A673 (cell line): ENCODE results near the gene RHBG. TPM values are rescaled to one million over a fixed set of nuclear protein-coding genes. Genes with fewer than 3 reads are reported as not detected.

ENCODE experiments used
- BruUV-seq: library from RNA; stranded (reverse); fragments of 400-500 nt; replicated peaks from 2 replicates; lab custom pipeline; 2021; lab: Mats Ljungman, UMichigan
- CTCF ChIA-PET: fragments of 300-600 bp; sonication (Branson Sonifier 250); formaldehyde crosslinking; loops from one replicate; lab custom pipeline; 2022; ENCODE audit warnings: antibody characterized with exemption; lab: Charles Lee
- POLR2A ChIA-PET: fragments of 300-600 bp; sonication (Branson Sonifier 250); formaldehyde crosslinking; loops from one replicate; lab custom pipeline; 2022; ENCODE audit warnings: antibody characterized with exemption; ENCODE audit not compliant: low non-redundant PET; lab: Charles Lee
- DNase-seq: peaks from one replicate; pipeline ENCODE4 v3.0.0-alpha.2; 2015; ENCODE audit warnings: low spot score
- H3K27ac ChIP-seq: fragments of 200-600 bp; sonication (generic); 2 replicates; pipeline ENCODE4 v1.5.1; 2016; ENCODE audit warnings: mixed run types, low read depth, mild to moderate bottlenecking, mixed read lengths, antibody characterized with exemption, low read length; ENCODE audit not compliant: poor library complexity, severe bottlenecking
- H3K27me3 ChIP-seq: fragments of 200-600 bp; sonication (generic); replicated peaks from 2 replicates; pipeline ENCODE4 v1.6.1; 2017; ENCODE audit warnings: mixed run types, low read depth, mild to moderate bottlenecking, mixed read lengths, antibody characterized with exemption, low read length; ENCODE audit not compliant: insufficient read depth, poor library complexity
- H3K36me3 ChIP-seq: fragments of 200-600 bp; sonication (generic); 2 replicates; pipeline ENCODE4 v1.6.1; 2016; ENCODE audit warnings: mixed run types, mild to moderate bottlenecking, mixed read lengths, antibody characterized with exemption, low read length; ENCODE audit not compliant: insufficient read depth, poor library complexity, severe bottlenecking
- H3K4me1 ChIP-seq: fragments of 200-600 bp; sonication (generic); 2 replicates; pipeline ENCODE4 v1.6.1; 2017; ENCODE audit warnings: mixed run types, mild to moderate bottlenecking, mixed read lengths, antibody characterized with exemption, low read length; ENCODE audit not compliant: insufficient read depth, poor library complexity, severe bottlenecking
- H3K4me3 ChIP-seq: fragments of 200-600 bp; sonication (generic); 2 replicates; pipeline ENCODE4 v1.5.1; 2016; ENCODE audit warnings: low read depth, mixed run types, mild to moderate bottlenecking, mixed read lengths, low read length; ENCODE audit not compliant: poor library complexity, severe bottlenecking
- H3K9me3 ChIP-seq: fragments of 200-600 bp; sonication (generic); 2 replicates; pipeline ENCODE4 v1.6.1; 2016; ENCODE audit warnings: mixed run types, low read depth, mild to moderate bottlenecking, mixed read lengths, antibody characterized with exemption, low read length; ENCODE audit not compliant: poor library complexity, severe bottlenecking
- CTCF ChIP-seq: fragments of 300-800, 200-600 bp; sonication (generic); conservative IDR thresholded peaks from 2 replicates; pipeline ENCODE4 v1.5.1; 2017; ENCODE audit warnings: low read depth, mild to moderate bottlenecking, antibody characterized with exemption, low read length, moderate library complexity, mixed read lengths
- EZH2 ChIP-seq: fragments of 200-600 bp; sonication (generic); IDR thresholded peaks from 2 replicates; pipeline ENCODE4 v1.6.1; 2017; ENCODE audit warnings: borderline replicate concordance, low read depth, mild to moderate bottlenecking, mixed read lengths, antibody characterized with exemption, low read length; ENCODE audit not compliant: poor library complexity, severe bottlenecking
- intact Hi-C: fragments of 100-400 bp; cut with micrococcal nuclease; formaldehyde crosslinking; loops from one replicate; pipeline ENCODE4 v1.10.0; 2022; ENCODE audit not compliant: unreplicated experiment
- total RNA-seq: library from RNA; stranded (reverse); gene quantifications from 2 replicates; pipeline ENCODE4 v1.2.3, GENCODE V29; 2021

RHBG gene
- total RNA-seq, 1 experiment from 2014 or later: not detected

- Histone ChIP-seq H3K9me3 (no peaks in the 10 kb centered on the region), H3K27ac (no peak overlapping the region), H3K4me1 (no peaks in the 10 kb centered on the region), H3K36me3 (no peaks in the 10 kb centered on the region), H3K27me3 (no peaks in the 10 kb centered on the region), H3K4me3 (no peak overlapping the region)
- TF ChIP-seq CTCF: no peak
- TF ChIP-seq EZH2: no peak
- CTCF ChIA-PET: no interaction called here
- intact Hi-C loops: no loop called here
- BruUV-seq: no TSS peak
- POLR2A ChIA-PET: no interaction called here
- DNase-seq: no peak
Measured at GRCh38 chr1:156365754-156366153, 3.3 kb upstream of the RHBG start.

GRCh38 chr1:156366378-156367166 lies 2.4 kb upstream of the RHBG start:
- no peak for DNase-seq
- Histone ChIP-seq H3K4me3 (no peak overlapping the region), H3K27ac (no peak overlapping the region), H3K36me3 (no peaks in the 10 kb centered on the region), H3K9me3 (no peaks in the 10 kb centered on the region), H3K4me1 (no peaks in the 10 kb centered on the region), H3K27me3 (no peaks in the 10 kb centered on the region)
- no TSS peak for BruUV-seq
- no peak for TF ChIP-seq EZH2
- TF ChIP-seq CTCF: no peak
- ChIA-PET POLR2A (no interaction called here), CTCF (interaction anchor here (0.9 kb wide), 1 partner anchor 79 kb away, joined by 3 read pairs; no protein-coding TSS in a partner anchor)
- intact Hi-C loops: no loop called here

GRCh38 chr1:156367383-156368156 lies 1.4 kb upstream of the RHBG start:
- POLR2A ChIA-PET: no interaction called here
- no peak for DNase-seq
- BruUV-seq: no TSS peak
- Histone ChIP-seq H3K27me3 (no peaks in the 10 kb centered on the region), H3K4me3 (no peak overlapping the region), H3K4me1 (no peaks in the 10 kb centered on the region), H3K27ac (no peak overlapping the region), H3K36me3 (no peaks in the 10 kb centered on the region), H3K9me3 (no peaks in the 10 kb centered on the region)
- TF ChIP-seq EZH2 (no peak), CTCF (no peak)
- intact Hi-C loops: no loop called here
- CTCF ChIA-PET: interaction anchor here (0.9 kb wide), 1 partner anchor 78 kb away, joined by 3 read pairs; no protein-coding TSS in a partner anchor
